Metanephros (tissue), 1 donor: ENCODE results near the gene NPTXR. TPM values are rescaled to one million over a fixed set of nuclear protein-coding genes. Genes with fewer than 3 reads are reported as not detected.

Experiments
- total RNA-seq: library from RNA; depleted of rRNA; stranded (reverse); fragments of >200 nt; gene quantifications from one replicate; pipeline ENCODE4 v1.2.3, GENCODE V29; 2014

Gene NPTXR
- 6.9 TPM for total RNA-seq

GRCh38 chr22:38843657-38844314 lies at the start of gene NPTXR:
TSS of gene NPTXR (minus strand) at chr22:38844028.

GRCh38 chr22:38872172-38872830 lies 28.5 kb upstream of the NPTXR start, which contains the start of gene CBX6:
TSS of gene CBX6 (minus strand) at chr22:38872216. CDS start at chr22:38872190, 26 bp downstream.

GRCh38 chr22:38793721-38794466 lies 49.9 kb downstream of the NPTXR start, which contains the start of gene DNAL4:
TSS of gene DNAL4 (minus strand) at chr22:38794143. CDS start at chr22:38782731, 11,412 bp downstream.

Other genes with a start within 250 kb of the NPTXR start
- gene FAM227A, start 187.6 kb downstream of the NPTXR start, total RNA-seq: 9.8 TPM
- gene CBY1, start 187.4 kb downstream of the NPTXR start, total RNA-seq: 24.6 TPM
- gene TOMM22, start 162.1 kb downstream of the NPTXR start, total RNA-seq: 41.5 TPM
- 41.7 TPM for gene JOSD1, start 143.1 kb downstream of the NPTXR start, total RNA-seq
- gene GTPBP1, start 138.1 kb downstream of the NPTXR start, total RNA-seq: 57.7 TPM
- 101 TPM for gene SUN2, start 88.0 kb downstream of the NPTXR start, total RNA-seq
- gene DNAL4, start 49.9 kb downstream of the NPTXR start, total RNA-seq: 25.4 TPM
- gene CBX6, start 28.2 kb upstream of the NPTXR start, total RNA-seq: 33.5 TPM
- gene APOBEC3A, start 113.6 kb upstream of the NPTXR start, total RNA-seq: 2.5 TPM
- gene APOBEC3B, start 138.3 kb upstream of the NPTXR start, total RNA-seq: 2.6 TPM
- 4.4 TPM for gene APOBEC3C, start 170.2 kb upstream of the NPTXR start, total RNA-seq
- 1.1 TPM for gene APOBEC3D, start 177.1 kb upstream of the NPTXR start, total RNA-seq
- gene APOBEC3F, start 196.8 kb upstream of the NPTXR start, total RNA-seq: 7.5 TPM
- 12.0 TPM for gene APOBEC3G, start 233.2 kb upstream of the NPTXR start, total RNA-seq